Breast epithelium (tissue), 3 donors: ENCODE measurements around the gene SH2D6.

Source experiments
- CTCF ChIP-seq, 3 donors: fragments of 450-650 bp; IDR thresholded peaks; one replicate each; pipeline ENCODE4 v1.5.1; 2016 to 2017; ENCODE audit warnings: antibody characterized with exemption in 3 of 3, mild to moderate bottlenecking in 3 of 3, moderate library complexity in 3 of 3
- POLR2A ChIP-seq: fragments of 450-650 bp; IDR thresholded peaks from one replicate; pipeline ENCODE4 v1.6.1; 2016; ENCODE audit warnings: antibody characterized with exemption, mild to moderate bottlenecking, moderate library complexity
- POLR2AphosphoS5 ChIP-seq, 3 donors: sonication (generic); formaldehyde crosslinking; IDR thresholded peaks; one replicate each; pipeline ENCODE4 v1.6.1; 2017; ENCODE audit warnings: antibody characterized with exemption in 3 of 3

DNA sequence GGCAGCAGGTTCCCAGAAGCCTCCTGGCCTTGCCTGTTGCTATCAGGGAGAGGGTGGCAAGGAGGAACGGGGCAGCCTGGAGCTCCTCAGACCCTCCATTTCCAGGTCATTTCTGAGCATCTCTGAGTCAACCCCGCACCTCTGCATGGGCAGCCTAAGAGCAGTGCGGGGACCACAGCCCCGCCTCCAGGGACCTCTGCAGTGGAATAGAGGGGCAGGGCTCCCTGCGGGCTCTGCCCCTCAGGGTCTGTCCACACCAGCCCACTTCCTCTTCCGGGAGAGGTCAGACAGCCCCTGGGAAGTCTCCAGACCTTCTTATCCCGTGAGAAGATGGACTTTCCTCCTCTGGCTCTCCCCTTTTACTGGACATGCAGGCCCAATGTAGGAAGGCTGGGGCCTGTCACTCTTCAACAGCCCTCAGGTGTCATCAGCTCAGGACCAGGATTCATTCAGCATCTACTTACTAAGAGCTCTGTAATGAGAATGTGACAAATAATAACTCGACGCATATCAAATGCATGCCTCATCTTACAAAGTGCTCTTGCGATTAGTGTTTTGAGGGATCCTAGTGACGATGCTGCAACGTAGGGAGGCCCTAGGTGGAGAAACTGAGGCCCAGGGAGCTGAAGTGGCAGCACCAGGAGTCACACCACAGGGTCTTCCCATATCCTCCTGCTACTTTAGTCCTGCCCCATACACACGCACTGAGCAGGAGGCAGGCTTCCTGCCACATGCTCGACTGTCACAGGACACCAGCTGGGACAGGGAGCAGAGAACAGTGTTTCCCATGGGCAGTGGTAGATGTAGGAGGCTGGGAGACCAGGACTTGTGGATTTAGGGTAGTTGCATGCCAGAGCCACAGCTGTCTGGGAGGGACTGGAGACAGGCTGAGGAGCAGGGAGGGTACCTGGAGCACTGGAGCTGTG, 28.0 kb downstream of the SH2D6 start:
- TF ChIP-seq CTCF (IDR thresholded peaks at IDR 0.05) = no peak
- TF ChIP-seq POLR2A = no peak
- TF ChIP-seq POLR2AphosphoS5 (IDR thresholded peaks at IDR 0.05) = no peak
